ENCODE results near the gene C2CD4C.
"Not testable (repeated sequence)": the region's sequence is repeated elsewhere in the genome, so short reads cannot be mapped to it uniquely, and the experiment has no call there.

The C2CD4C gene

DNA sequence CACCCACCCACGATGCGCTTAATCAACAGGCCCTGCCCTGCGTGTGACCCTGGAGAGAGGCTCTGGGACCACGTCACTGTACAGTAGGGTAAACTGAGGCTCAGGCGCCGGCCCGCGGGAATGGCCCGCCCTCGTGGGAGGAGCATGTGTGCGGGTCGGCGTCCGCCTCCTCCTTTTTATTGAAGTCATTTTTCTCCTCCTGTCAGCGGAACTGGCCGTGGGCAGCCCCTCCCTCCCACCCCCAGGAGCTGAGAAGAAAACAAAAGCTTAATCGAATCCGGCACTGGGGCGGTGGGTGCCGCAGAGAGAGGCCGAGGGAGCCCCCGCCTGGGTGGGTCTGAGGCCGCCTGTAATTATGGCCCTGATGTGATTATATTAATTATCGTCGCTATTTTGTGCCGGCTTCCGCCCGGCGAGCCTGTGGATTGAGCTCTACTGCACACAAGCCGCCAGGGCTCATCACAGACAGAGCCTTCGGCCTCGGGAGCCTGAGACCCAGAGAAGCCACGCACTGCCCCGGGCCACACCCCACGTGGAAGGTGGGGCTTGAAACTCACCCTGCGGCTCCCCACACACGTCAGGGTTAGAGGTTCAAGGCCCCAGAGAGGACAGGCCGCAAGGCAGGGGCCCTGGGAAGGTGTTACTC is 7.0 kb downstream of the C2CD4C start:
- no peak for DNase-seq (ENCODE audit: low read depth in 3 of 3, low spot score in 1 of 3)

DNA sequence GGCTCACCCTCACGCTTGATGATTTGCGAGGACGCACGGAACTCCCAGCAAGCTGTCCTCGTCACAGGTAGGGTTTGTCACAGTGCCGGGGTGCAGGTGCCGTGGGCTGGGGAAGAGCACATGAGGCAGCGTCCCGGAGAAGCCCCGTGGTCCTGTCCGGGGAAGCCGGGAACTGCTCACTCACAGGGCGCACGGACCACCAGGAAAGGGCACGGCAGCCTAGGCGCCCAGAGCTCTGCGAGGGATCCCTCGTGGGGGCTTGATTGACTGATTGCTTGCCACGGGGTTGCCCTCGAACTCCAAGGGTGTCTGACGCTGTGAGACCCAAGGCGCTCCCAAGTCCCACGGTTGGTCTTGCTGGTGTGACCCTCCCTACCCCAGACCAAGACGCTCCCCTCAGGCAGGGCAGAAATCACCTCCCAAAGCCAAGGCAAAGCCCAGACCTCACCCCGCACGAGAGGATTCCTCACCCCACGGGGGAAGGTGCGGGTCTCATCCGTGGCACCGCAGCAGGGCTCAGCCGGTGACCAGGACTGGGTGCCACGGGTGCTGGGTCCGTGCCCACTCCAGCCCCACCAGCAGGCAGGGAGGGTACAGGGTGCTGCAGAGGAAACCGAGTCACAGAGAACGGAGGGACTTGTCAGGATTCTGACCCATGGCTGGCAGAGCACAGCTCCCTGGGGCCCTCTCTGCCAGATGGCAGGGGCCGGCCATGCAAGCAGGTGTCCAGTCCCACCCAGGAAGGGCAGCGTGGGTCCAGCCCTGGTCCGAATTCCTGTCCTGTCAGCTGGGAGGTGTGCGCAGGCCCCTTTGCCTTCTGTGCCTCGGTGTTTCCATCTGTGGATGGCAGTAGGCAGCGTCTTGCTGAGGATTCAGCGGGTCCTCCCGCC is 7.7 kb downstream of the C2CD4C start:
- no peak for DNase-seq (ENCODE audit: low read depth in 3 of 3, low spot score in 1 of 3)

GRCh38 chr19:399370-399769 is 9.6 kb downstream of the C2CD4C start:
- no peak for DNase-seq (ENCODE audit: low read depth in 3 of 3, low spot score in 1 of 3)

DNA sequence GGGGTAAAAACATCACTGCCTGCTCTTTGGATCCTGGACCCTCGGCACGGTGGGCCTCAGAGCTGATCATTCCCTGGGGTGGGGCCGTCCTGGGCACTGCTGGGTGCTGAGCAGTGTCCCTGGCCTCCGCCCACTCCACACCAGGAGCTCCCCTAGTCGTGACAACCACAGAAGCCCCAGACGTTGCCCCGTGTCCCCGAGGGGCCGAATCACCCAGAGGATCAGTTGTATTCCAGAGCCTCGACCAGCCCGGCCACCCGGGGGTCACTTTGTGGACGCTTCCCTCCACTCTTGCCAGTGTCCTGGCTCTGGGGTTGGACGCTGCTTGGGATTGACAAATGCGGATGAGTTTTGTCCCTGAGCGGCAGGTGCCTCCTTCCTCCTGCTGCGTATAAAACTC is 10.2 kb downstream of the C2CD4C start:
- DNase-seq (ENCODE audit: low read depth in 3 of 3, low spot score in 1 of 3): no peak

DNA sequence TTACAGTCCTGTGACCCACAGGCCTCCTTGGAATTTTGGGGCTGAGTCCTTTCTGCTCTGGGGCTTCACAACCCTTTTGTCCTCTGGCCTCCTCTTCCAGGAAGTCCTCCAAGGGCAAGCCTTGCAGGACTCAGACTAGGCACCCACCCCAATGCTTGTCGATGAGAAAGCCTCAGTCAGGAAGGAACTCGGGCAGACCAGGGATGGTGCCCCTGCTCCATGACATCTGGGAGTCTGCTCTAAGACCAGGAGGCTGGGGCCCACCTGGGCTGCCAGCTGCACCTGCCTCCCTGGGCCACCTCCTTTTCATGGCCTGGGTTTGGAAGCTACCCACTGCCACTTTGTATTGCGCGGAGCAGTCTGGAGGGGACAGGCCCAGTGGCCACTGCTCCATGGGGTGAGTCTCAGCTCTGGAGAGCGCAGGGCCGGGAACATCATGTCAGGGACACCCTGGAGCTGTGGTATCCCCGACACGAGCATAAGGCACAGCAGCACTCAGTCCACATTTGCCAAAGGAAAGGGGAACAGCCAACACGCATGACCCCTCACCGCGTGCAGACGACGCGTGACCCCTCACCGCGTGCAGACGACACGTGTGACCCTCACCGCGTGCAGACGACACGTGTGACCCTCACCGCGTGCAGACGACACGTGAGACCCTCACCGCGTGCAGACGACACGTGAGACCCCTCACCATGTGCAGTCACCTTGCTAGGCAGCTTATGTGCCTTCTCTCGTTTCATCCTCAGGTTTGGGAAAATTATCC is 10.8 kb downstream of the C2CD4C start:
- no peak for DNase-seq (ENCODE audit: low read depth in 3 of 3, low spot score in 1 of 3)

DNA sequence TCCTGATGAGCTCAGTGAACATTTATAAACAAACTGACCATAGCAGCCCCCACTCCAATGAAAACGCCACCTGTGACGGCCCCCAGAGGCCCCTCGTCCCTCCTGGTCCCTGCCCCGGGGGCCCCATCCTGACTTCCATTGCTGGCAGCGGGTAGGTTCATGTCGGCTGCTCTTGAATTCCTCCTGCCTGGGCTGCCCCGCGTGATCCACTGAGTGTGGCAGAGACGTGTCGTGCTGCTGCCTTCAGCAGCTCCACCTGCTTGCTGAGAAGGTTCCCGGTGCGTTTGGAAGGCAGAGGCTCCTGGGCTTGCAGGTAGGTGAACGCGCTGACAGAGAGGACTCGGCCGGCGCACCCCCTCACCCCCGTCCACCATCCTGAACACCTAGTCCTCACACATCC is 11.6 kb downstream of the C2CD4C start:
- DNase-seq (ENCODE audit: low read depth in 3 of 3, low spot score in 1 of 3): no peak

- DNase-seq (ENCODE audit: low read depth in 3 of 3, low spot score in 1 of 3): no peak
Measured at GRCh38 chr19:395467-395866, 13.5 kb downstream of the C2CD4C start.

DNA sequence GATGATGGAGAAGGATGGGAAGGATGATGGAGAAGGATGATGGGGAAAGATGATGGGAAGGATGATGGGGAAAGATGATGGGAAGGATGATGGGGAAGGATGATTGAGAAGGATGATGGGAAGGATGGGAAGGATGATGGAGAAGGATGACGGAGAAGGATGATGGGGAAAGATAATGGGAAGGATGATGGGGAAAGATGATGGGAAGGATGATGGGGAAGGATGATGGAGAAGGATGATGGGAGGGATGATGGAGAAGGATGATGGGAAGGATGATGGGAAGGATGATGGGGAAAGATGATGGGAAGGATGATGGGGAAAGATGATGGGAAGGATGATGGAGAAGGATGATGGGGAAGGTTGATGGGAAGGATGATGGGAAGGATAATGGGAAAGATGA is 14.1 kb downstream of the C2CD4C start:
- DNase-seq (ENCODE audit: low read depth in 3 of 3, low spot score in 1 of 3): not testable (repeated sequence)

DNA sequence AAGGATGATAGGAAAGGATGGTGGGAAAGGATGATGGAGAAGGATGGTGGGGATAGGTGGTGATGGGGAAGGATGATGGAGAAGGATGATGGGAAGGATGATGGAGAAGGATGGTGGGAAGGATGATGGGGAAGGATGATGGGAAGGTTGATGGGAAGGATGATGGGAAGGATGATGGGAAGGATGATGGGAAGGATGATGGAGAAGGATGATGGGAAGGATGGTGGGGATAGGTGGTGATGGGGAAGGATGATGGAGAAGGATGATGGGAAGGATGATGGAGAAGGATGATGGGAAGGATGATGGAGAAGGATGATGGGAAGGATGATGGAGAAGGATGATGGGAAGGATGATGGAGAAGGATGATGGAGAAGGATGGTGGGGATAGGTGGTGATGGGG is 15.4 kb downstream of the C2CD4C start:
- not testable (repeated sequence) for DNase-seq (ENCODE audit: low read depth in 3 of 3, low spot score in 1 of 3)

- DNase-seq (ENCODE audit: low read depth in 3 of 3, low spot score in 1 of 3): no peak
Measured at GRCh38 chr19:392375-392970, 16.5 kb downstream of the C2CD4C start.

DNA sequence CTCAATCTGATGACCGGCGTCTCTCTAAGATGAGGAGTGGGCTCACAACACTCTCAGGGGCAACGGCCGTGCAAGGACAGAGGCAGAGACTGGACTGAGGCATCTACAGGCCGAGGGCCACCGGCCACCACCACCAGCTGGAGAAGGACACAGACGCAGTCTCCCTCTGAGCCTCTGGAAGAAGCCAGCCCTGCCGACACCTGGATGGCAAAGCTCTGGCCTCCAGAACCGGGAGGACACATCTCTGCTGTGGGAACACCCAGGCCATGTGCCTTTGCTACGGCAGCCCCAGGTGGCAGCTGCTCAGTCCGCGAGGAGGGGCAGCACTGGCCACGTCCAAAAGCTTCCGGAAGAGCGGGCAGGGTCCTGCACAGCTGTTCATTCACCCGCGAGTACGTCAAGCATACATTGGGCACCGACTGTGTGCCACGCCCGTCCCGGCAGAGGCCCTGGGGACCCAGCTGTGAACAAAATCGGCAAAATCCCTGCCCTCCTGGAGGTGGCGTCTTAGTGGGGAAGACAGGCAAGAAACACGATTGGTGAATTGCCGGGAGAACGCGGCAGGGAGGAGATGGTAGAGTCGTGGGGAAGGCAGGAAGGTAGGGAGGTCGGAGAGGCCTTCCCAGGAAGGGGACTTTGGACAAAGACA is 17.1 kb downstream of the C2CD4C start:
- DNase-seq (ENCODE audit: low read depth in 3 of 3, low spot score in 1 of 3): no peak

DNA sequence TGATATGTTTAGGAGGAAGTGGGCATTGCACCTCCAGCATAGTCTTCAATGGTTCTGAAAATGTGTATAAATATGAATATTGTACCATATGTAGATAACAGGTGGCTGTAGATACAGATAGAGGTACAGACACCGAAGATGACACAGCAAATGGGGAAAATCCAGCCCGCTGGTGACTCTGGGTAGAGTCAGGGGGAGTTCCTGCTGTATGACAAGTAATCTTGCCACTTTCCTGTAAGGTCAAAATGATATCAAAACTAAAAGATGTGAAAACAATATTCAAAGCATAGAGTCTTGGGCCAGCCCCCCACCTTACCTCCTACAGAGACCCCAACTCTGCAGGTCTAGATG is 17.8 kb downstream of the C2CD4C start:
- DNase-seq (ENCODE audit: low read depth in 3 of 3, low spot score in 1 of 3): no peak

DNA sequence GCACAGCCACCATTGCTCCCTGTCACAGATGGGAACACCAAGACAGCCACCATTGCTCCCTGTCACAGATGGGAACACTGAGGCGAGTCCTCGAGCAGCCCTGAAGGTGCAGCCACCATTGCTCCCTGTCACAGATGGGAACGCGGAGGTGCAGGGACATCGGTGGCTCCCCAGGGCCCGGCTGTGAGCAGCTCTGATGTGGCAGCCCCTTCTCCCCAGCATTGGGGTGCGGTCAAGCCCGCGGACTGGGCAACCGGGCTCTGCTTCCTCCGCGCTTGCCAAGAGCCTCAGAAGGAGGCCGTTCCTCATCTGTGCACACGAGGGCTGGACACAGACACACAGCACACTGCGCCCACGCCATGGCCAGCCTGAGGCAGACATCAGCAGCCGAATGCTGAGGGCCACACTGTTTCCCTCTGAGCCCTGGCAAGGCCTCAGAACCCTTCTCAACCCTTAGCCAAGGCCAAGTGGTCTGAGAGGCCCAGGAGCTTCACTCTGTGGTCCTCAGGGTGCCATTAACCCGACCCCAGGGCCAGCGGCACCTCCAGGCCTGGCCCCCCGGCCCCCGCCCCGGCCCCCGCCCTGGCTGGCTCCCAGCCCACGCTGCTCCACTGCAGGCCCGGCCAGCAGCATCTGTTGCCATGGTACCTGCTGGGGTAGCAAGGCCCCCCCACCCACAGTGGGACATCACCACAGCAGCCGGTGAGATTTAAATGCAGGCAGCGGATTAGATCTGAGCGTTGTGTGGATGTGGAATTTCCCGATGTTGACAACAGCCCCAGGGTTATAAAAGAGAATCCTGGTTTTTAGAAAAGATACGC is 18.4 kb downstream of the C2CD4C start:
- DNase-seq (ENCODE audit: low read depth in 3 of 3, low spot score in 1 of 3): no peak

- DNase-seq (ENCODE audit: low read depth in 3 of 3, low spot score in 1 of 3): no peak
Measured at GRCh38 chr19:389935-390289, 19.0 kb downstream of the C2CD4C start.

DNA sequence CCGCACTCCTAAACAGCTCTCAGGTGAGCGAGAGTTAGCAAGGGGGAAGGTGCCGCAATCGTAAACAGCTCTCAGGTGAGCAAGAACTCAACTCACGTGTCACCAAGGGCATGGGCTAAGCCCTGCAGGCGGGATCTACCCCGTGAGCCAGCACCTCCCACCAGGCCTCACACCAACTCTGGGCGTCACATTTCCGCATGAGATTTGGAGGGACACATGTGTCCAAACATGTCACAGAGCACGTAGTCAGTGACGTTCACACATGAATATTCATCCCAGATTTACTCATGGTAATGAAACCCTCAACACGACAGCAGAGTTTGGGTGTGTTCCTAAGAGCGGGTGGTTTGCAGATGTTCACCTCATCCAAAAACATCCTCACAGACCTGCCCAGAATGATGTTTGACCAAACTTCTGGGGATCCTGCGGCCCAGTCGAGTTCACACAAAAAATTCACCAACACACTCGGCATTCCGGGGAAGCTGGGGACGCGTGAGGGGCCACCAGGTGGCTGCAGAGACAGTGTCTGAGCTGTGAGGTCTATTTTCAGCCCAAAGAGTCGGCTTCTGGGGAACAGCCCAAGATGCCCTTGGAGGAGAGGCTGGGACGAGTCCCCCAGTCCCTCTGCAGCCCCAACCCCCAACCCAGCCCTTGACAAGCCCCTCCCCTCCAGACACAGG is 19.6 kb downstream of the C2CD4C start:
- DNase-seq (ENCODE audit: low read depth in 3 of 3, low spot score in 1 of 3): no peak

DNA sequence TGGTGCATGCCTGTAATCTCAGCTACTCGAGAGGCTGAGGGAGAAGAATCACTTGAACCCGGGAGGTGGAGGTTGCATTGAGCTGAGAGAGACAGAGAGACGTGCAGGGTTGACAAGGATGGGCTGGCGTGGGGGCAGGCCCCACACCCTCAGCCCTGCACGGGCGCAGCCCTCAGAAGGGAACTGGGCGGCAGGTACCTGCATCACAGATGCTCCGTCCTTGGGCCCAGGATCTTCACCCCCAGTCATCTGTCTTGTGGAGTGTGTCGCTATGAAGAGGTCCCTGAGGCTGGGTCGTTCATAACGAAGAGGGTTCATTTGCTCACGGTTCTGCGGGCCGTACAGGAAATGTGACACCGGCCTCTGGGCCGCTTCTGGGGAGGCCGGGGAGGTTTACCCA is 20.3 kb downstream of the C2CD4C start:
- DNase-seq (ENCODE audit: low read depth in 3 of 3, low spot score in 1 of 3): no peak

DNA sequence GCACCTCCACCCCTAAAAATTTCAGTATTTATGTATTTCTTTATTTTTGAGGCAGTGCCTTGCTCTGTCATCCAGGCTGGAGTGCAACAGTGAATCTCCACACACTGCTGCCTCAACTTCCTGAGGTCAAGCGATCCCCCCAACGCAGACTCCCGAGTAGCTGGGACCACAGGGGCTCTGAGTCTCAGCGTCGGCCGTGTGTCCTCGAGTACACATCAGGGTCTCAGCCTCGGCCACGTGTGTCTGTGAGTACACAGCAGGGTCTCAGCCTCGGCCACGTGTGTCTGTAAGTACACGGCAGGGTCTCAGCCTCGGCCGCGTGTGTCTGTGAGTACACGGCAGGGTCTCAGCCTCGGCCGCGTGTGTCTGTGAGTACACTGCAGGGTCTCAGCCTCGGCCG is 21.2 kb downstream of the C2CD4C start:
- no peak for DNase-seq (ENCODE audit: low read depth in 3 of 3, low spot score in 1 of 3)

- DNase-seq (ENCODE audit: low read depth in 3 of 3, low spot score in 1 of 3): not testable (repeated sequence)
Measured at GRCh38 chr19:386632-387301, 22.2 kb downstream of the C2CD4C start.

DNA sequence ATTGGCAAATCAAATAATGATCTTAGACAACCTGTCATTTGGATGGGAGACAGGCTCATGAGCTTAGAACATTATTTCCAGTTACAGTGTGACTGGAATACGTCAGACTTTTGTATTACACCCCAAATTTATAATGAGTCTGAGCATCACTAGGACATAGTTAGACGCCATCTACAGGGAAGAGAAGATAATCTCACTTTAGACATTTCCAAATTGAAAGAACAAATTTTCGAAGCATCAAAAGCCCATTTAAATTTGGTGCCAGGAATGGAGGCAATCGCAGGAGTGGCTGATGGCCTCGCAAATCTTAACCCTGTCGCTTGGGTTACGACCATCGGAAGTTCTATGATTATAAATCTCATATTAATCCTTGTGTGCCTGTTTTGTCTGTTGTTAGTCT is 22.8 kb downstream of the C2CD4C start:
- DNase-seq (ENCODE audit: low read depth in 3 of 3, low spot score in 1 of 3): not testable (repeated sequence)

All from stimulated activated CD4-positive, alpha-beta T cell treated with anti-CD3 and anti-CD28 coated beads, TNF-alpha, amount 100 ng/mL, for 1 hour (primary cell).